UCSD-AML1 (cell line): ENCODE results near the gene DRC7.

Experiments used
- DNase-seq: peaks from one replicate; lab custom pipeline; 2025; ENCODE audit not compliant: unreplicated experiment; lab: John Stamatoyannopoulos, UW

DRC7 gene, protein sequence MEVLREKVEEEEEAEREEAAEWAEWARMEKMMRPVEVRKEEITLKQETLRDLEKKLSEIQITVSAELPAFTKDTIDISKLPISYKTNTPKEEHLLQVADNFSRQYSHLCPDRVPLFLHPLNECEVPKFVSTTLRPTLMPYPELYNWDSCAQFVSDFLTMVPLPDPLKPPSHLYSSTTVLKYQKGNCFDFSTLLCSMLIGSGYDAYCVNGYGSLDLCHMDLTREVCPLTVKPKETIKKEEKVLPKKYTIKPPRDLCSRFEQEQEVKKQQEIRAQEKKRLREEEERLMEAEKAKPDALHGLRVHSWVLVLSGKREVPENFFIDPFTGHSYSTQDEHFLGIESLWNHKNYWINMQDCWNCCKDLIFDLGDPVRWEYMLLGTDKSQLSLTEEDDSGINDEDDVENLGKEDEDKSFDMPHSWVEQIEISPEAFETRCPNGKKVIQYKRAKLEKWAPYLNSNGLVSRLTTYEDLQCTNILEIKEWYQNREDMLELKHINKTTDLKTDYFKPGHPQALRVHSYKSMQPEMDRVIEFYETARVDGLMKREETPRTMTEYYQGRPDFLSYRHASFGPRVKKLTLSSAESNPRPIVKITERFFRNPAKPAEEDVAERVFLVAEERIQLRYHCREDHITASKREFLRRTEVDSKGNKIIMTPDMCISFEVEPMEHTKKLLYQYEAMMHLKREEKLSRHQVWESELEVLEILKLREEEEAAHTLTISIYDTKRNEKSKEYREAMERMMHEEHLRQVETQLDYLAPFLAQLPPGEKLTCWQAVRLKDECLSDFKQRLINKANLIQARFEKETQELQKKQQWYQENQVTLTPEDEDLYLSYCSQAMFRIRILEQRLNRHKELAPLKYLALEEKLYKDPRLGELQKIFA

DNA sequence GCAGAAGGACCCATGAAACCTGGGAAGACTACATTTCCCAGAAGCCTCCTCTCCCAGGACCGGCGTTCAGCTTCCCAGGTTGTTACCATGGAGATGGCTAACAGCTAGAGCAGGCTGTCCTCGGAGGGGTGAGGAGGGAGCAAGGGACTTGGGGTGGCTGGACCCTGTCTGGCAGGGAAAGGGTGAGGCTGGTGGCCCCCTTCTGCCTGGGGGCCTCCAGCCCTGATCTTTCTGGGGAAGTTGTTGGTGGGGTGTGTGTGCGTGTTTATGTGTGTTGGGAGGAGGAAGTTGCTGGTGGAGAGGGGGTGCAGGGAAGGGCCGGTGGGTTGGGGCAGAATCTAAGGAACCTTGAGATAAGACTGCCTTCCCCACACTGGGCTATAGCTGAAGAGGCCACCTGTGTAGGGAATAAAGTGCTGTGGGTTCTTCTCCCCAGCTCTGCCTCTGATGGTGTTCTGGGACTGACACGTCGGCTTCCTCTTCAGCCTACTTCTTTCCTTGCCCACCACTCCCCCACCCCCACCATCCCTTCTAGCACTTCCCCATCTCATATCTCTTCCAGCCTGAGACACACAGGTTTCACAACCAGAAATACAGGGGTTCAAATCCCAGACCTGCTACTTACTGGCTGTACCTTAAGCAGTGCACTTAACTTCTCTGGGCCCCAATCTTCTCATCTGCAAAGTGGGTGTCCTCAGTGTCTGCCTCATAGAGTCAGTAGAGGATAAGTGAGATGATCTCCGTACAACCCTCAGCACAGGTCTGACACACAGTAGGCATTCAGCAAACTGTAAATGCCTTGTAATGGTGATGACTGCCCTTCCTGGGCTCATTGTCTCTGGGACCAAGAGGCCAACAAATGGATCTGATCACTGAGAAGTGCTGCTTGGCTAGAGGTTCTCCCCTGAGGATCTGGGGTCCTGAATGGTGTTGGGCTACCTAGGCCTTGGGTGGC is at the start of gene DRC7:
Gene DRC7 (plus strand): TSS at position 82 of the 955 bp plus-strand sequence. CDS start 3,144 bp downstream, outside the sequence.
- peak; percentile 90 for DNase-seq

DNA sequence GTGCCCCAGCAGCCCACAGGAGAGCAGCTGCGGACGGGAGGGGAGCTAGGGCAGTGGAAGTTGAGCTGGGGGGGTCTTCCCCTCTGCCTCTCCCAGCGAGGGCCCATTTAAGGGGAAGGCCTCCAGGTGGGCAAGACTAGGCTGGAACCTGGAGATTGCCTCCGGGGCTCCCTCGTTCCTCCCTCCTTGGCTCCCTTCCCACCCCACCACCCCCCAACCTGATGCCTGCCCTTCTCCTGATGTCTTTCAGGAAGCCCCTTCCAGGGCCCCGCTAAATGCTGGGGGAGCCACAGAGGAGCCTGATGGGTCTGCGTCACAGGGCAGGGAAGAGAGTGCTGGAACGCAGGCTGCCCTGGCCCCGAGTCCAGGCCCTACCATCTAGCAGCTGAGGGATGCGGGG is 49.4 kb upstream of the DRC7 start:
- no peak for DNase-seq

- no peak for DNase-seq
Observed at GRCh38 chr16:57645691-57646387, 48.8 kb upstream of the DRC7 start.

DNA sequence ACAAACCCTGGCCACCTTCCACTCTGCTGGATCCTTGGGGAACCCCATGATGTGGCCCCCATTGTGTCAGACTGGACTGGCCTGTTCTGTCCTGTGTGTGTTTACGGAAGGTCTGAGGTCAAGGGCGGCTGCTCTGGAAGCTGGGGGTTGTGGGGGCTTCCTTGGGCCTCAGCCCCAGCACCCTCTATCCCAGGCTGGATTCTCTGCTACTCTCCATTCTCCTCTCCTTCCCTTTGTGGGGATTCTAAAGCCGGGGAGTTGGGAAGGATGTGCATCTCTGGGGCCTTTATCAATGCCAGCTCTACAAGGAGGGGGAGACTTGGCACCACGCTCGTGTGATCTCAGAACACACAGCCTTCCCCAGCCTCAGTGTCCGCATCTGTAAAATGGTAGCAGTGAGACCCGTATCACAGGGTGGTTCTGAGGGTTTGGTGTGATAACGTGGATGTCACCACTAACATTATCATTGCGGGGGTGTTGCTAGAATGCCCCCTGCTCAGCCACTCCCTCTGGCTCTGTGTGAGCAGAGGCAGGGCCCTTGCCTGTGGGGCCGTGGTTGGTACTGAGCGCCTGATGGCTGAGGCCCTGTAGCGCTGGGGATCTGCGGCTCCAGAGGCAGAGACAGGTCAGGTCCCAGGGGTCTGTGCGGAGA is 48.1 kb upstream of the DRC7 start:
- DNase-seq, result no peak

DNA sequence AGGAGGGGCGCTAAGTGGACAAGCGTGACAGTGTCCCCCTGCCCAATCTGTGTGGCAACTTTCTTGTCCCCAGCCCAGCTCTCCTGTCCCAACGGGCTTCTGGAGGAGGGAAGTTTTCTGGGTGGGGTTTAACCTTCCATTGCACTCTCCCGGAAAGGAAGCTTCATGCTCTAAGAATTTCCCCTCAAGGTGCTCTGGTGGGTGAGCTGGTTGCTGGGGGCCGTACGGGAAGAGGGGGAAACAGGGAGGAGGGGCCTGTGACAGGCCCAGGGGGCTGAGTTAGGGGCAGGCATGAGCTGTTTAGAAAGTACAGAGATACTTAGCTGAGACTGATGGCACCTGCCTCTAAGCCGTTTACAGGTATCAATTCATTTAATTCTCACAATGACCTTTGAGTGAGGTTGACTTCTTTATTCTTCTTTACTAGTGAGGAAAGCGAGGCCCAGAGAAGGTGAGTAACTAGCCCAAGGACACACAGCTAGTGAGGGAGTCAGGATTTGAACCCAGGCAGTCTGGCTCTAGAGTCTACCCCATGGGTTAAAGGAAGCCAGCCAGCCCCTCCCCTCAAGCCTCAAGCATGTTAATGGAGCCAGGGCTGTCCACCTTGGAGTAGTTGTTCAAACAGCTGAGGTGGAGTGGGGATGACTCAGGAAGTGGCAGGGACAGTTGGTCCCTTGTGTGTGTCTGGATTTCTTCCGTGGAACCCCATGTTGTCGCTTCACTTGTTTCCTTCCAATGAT is 47.3 kb upstream of the DRC7 start:
- no peak for DNase-seq

- peak; percentile 54 for DNase-seq
Observed at GRCh38 chr16:57648125-57648524, 46.5 kb upstream of the DRC7 start.

GRCh38 chr16:57648581-57649442 is 45.8 kb upstream of the DRC7 start:
- DNase-seq, result peak; percentile 90

DNA sequence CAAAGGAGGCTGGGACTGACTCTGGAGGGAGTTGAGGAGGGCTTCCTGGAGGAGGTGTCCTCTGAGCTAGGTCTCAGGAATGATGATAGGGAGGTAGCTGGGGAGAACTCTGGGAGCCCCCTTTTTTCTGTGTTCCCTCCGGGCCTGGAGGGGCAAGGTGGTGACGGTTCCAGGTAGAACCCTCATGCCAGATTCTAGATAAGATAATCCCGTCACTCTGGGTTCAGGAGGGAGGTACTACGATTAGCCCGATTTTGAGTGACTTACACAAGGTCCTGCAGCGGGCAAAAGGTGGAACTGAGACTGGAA is 45.2 kb upstream of the DRC7 start:
- no peak for DNase-seq

- DNase-seq, result no peak
Observed at GRCh38 chr16:57649846-57650245, 44.8 kb upstream of the DRC7 start.

- DNase-seq, result no peak
Observed at GRCh38 chr16:57651344-57652333, 43.0 kb upstream of the DRC7 start.

DNA sequence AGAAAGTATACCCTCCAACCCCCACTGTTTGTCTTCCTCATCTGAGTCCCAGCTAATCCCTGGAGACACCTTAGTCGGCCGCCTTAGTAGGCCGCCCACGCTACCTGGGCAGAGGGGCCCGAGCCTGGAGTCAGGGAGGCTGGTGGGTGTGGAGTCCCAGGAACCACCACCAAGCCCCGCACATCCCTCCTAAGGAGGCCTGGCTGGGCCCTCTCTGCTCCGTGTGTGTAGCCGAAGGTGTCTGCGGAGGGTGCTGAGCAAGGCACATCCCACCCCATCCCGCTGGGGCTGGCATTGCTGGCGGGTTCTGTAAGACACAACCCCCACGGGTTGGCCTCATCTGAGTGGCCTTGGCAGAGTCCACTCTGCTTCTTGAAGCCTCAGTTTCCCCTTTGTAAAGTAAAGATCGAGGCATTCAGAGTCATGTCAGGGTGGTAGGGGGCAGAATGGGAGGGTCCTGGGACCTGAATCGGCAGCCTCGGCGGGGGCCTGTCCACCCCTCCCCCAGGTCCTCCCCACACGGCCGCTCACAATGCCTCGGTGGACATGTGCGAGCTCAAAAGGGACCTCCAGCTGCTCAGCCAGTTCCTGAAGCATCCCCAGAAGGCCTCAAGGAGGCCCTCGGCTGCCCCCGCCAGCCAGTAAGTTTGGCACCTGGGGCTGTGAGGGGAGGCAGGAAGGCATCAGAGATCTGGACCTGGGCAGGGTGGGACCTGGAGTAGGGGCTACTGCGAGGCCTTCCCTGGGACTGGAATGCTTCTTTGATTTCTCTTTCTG is 41.7 kb upstream of the DRC7 start:
- DNase-seq, result no peak

DNA sequence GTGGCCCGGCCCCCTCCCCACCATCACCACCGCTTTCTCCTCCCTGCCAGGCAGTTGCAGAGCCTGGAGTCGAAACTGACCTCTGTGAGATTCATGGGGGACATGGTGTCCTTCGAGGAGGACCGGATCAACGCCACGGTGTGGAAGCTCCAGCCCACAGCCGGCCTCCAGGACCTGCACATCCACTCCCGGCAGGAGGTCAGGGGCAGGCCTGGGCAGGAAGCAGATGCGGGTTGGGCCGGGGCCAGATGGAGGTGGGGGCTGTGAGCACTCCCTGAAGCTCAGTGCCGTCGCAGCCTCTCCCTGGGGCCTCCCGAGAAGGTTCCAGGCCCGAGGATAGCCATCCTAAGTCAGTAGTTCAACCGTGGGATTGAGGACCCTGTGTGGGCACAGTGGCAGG is 40.7 kb upstream of the DRC7 start:
- peak; percentile 74 for DNase-seq

- DNase-seq, result no peak
Observed at GRCh38 chr16:57656342-57656955, 38.2 kb upstream of the DRC7 start.

DNA sequence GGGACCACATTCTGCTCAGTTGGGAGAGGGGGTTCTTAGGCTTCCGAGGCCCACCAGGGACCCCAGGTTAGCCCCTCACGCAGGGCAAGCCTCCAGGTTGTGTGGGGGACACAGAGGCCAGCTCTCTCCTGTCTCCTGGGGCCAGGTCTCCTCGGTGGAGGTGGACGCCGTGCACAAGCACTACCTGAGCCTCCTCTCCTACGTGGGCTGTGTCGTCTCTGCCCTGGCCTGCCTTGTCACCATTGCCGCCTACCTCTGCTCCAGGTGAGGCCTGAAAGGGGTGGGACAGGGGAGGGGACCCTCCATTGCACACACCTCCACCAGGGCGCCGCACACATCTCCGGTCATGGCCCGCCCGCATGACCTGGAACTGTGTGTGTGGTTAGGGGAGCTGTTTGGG is 37.4 kb upstream of the DRC7 start:
- DNase-seq, result no peak

DNA sequence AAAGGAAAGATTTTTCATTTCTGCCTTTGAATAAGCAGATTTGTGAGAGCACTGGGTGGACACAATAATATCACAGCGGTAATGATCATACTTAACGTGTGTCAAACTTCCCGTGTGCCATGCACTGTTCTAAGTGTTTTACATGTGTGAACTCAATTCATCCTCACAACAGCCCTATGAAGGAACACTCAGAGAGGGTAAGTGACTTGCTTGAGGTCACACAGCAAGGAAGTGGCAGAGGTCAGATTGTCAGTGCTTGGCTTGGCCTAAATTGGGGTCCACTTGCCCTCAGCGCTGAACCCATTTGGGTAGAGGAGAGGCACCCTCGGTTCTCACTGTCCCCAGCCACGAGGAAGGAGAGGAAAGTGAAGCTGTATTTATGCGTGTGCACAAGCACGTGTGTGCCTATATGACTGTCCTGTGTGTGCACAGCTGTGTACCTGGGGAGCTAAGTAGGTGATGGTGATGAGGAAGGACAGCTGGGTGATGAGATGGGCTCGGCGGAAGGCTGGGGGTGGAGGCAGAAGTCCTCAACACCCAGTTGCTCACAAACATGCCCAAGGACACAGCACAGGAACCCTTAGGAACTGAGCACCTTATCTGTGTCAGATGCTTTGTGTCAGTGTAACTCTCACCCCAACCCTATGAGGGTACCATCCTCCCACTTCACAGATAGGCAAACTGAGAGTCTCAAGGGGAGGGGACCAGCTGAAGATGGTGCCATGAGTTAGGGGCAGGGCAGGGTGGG is 36.3 kb upstream of the DRC7 start:
- no peak for DNase-seq
